Neuron (in vitro differentiated cells): ENCODE measurements around the gene RBBP7.

Experiments
- H2AFZ ChIP-seq: one replicate; pipeline ENCODE4 v1.6.1; 2013; ENCODE audit warnings: low read depth, mild to moderate bottlenecking, inconsistent platforms, low read length, moderate library complexity
- H3K27me3 ChIP-seq: one replicate; pipeline ENCODE4 v1.6.1; 2013; ENCODE audit warnings: low read length; ENCODE audit not compliant: insufficient read depth
- H3K36me3 ChIP-seq: one replicate; pipeline ENCODE4 v1.6.1; 2013; ENCODE audit warnings: low read length; ENCODE audit not compliant: insufficient read depth
- H3K4me1 ChIP-seq: one replicate; pipeline ENCODE4 v1.6.1; 2013; ENCODE audit warnings: low read length; ENCODE audit not compliant: insufficient read depth
- H3K4me3 ChIP-seq: 2 replicates; pipeline ENCODE4 v1.5.1; 2013; ENCODE audit warnings: mild to moderate bottlenecking, low read length, moderate library complexity
- H3K9me3 ChIP-seq: one replicate; pipeline ENCODE4 v1.6.1; 2013; ENCODE audit warnings: low read length

RBBP7 gene

DNA sequence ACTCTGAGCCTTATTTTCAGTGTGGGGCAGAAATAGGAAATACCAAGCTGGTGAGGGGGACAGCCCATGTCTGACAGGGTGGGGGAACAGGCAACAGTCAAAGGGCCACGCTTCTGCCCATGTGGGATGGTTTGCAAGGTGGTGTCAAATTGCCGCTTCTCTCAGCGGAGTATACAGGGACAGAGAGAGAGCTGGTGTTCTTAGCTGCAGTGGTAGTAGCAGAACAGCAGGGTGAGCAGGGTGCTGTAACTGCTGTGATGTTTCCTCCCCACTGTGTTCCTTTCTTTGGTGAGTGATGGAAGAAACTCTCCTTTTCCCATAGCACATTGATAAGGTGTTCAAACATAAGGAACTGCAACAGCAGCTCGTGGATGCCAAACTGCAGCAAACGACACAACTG lies 37.9 kb downstream of the RBBP7 start:
- no peaks in the 10 kb centered on the region for H3K27me3 ChIP-seq

DNA sequence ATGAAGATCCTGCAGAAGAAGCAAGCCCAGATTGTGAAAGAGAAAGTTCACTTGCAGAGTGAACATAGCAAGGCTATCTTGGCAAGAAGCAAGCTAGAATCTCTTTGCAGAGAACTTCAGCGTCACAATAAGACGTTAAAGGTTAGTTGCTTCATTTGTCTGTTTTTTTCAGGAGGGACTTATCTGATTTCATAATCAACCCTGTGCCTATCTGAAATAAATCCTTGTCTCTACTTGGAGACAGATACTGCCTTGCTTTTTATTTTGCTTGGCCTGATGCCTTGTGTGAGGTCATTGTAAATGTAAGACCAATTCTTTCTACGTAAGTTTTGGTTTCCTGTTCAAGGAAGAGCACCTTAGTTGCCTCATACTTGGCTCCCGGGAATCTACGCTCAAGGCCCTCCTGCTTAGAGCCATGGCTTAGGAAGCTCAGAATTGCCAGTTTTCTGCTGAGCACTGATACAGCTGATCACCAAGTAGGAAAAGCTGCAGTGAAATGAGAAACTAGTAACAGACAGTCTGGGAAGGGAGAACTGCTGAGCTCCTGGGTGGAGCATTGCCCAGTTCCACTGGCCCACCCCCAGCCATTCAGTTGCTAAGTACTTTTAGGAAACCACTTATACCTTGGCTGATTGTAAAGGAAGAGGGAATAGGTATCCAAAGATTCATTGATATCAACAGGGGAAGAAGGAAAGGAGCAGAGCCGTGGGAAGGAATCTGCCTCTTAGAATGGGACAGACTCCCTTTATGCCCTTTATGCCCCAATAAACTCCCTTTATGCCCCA lies 41.8 kb downstream of the RBBP7 start:
- no peak overlapping the region for H3K4me3 ChIP-seq
- H3K36me3 ChIP-seq = peaks cover 38% of the 10 kb centered on the region

More for the DNA sequence above, 37.9 kb downstream of the RBBP7 start:
- Histone ChIP-seq H3K4me1 (no peaks in the 10 kb centered on the region), H3K4me3 (no peak overlapping the region), H3K9me3 (no peaks in the 10 kb centered on the region), H2AFZ (no peak overlapping the region), H3K36me3 (peaks cover 57% of the 10 kb centered on the region)

GRCh38 chrX:16827225-16827624 lies 42.9 kb downstream of the RBBP7 start:
- H2AFZ ChIP-seq = no peak overlapping the region
- no peaks in the 10 kb centered on the region for H3K9me3 ChIP-seq
- H3K4me1 ChIP-seq = no peaks in the 10 kb centered on the region
- H3K36me3 ChIP-seq = peaks cover 34% of the 10 kb centered on the region
- H3K4me3 ChIP-seq = no peak overlapping the region
- no peaks in the 10 kb centered on the region for H3K27me3 ChIP-seq

More for the DNA sequence above, 41.8 kb downstream of the RBBP7 start:
- no peaks in the 10 kb centered on the region for H3K9me3 ChIP-seq
- H3K4me1 ChIP-seq = no peaks in the 10 kb centered on the region
- no peaks in the 10 kb centered on the region for H3K27me3 ChIP-seq
- no peak overlapping the region for H2AFZ ChIP-seq

DNA sequence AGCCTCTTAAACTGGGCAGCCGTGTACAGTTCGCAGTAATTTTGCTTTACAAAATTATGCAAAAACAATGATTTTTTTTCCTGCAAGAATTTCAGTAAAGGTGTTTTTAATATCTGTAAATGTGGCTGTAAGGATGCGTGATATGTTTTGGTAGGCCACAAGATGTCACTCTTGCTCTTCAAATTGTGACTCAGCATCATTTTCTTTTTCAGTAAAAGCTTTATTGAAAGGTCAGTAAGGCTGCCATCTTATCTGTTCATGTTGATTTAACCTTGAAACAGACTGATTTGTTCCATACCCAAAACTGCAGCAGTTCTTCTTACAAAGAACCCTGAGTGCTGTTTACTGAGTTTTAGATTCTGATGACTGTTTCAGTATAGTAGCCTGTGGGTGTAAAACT lies 44.0 kb downstream of the RBBP7 start:
- Histone ChIP-seq H3K27me3 (no peaks in the 10 kb centered on the region), H2AFZ (no peak overlapping the region), H3K4me3 (no peak overlapping the region), H3K4me1 (no peaks in the 10 kb centered on the region), H3K36me3 (peaks cover 30% of the 10 kb centered on the region), H3K9me3 (no peaks in the 10 kb centered on the region)

GRCh38 chrX:16825264-16826035 lies 44.7 kb downstream of the RBBP7 start:
- Histone ChIP-seq H2AFZ (no peak overlapping the region), H3K36me3 (peaks cover 29% of the 10 kb centered on the region), H3K27me3 (no peaks in the 10 kb centered on the region), H3K4me1 (no peaks in the 10 kb centered on the region), H3K9me3 (no peaks in the 10 kb centered on the region), H3K4me3 (no peak overlapping the region)

DNA sequence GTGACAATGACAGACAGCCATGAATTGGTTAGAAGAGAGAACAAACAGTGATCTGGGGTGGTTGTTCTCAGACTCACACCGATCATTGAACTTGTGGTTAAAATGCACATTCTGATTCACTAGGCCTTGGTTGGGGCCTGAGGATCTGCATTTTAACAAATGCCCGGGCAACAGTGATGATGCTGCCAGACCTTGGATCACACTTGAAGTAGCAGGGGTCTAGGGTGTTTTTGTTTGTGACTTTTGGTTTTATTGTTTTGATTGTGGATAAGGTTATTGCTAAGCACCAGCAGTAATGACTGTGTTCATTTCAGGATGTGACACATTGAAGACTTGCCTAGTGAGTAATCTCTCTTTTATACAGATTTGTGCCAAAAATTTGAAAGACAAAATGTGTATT lies 47.4 kb downstream of the RBBP7 start:
- no peak overlapping the region for H2AFZ ChIP-seq
- H3K4me1 ChIP-seq = no peaks in the 10 kb centered on the region
- H3K4me3 ChIP-seq = no peak overlapping the region
- no peaks in the 10 kb centered on the region for H3K9me3 ChIP-seq
- no peaks in the 10 kb centered on the region for H3K27me3 ChIP-seq
- H3K36me3 ChIP-seq = peaks cover 27% of the 10 kb centered on the region

DNA sequence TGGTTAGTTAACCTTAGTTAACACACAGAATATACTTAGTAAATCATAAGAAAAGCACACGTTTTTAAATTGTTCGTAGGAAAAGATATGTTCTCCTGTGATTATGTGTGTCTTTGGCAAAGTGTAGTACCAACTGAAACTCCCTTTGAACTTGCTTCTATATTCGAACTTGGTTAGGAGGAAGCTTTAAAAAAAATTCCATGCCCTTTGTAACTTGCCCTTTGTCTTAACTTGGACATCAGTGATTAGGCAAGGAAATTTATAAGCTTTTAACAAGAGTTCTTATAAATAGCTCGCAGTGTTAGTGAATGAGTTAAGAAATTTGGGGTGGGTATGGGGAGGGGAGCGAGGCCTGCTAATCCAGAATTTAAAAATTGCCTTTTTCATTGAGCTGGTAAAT lies 50.5 kb downstream of the RBBP7 start:
- Histone ChIP-seq H3K4me1 (no peaks in the 10 kb centered on the region), H3K27me3 (no peaks in the 10 kb centered on the region), H3K4me3 (no peak overlapping the region), H2AFZ (no peak overlapping the region), H3K36me3 (peaks cover 24% of the 10 kb centered on the region), H3K9me3 (no peaks in the 10 kb centered on the region)

DNA sequence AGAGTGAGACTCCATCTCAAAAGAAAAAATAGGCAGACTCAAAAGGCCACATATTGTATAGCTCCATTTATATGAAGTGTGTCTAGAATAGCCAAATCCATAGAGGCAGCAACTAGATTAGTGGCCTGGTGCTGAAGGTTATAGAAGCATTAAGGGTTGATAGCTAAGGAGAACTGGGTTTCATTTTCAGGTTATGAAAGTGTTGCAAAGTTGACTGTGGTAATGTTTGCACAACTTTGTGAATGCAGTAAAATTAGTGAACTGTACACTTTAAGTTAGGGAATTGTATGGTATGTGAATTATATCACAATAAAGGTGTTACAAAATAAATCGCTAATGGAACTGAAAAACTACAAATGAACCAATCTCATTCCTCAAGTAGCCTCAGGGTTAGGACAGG lies 55.6 kb downstream of the RBBP7 start:
- Histone ChIP-seq H3K9me3 (no peaks in the 10 kb centered on the region), H2AFZ (no peak overlapping the region), H3K36me3 (peaks cover 8% of the 10 kb centered on the region), H3K27me3 (no peaks in the 10 kb centered on the region), H3K4me1 (no peaks in the 10 kb centered on the region), H3K4me3 (no peak overlapping the region)

- no peaks in the 10 kb centered on the region for H3K9me3 ChIP-seq
- no peak overlapping the region for H2AFZ ChIP-seq
- H3K4me1 ChIP-seq = no peaks in the 10 kb centered on the region
- H3K36me3 ChIP-seq = no peaks in the 10 kb centered on the region
- H3K4me3 ChIP-seq = no peak overlapping the region
- H3K27me3 ChIP-seq = no peaks in the 10 kb centered on the region
These were observed 62.1 kb downstream of the RBBP7 start for GRCh38 chrX:16807976-16808542.

- Histone ChIP-seq H3K4me3 (no peak overlapping the region), H3K4me1 (no peaks in the 10 kb centered on the region), H3K9me3 (no peaks in the 10 kb centered on the region), H3K27me3 (no peaks in the 10 kb centered on the region), H3K36me3 (peaks cover 3% of the 10 kb centered on the region), H2AFZ (no peak overlapping the region)
These were observed 62.6 kb downstream of the RBBP7 start for GRCh38 chrX:16807548-16807947.

DNA sequence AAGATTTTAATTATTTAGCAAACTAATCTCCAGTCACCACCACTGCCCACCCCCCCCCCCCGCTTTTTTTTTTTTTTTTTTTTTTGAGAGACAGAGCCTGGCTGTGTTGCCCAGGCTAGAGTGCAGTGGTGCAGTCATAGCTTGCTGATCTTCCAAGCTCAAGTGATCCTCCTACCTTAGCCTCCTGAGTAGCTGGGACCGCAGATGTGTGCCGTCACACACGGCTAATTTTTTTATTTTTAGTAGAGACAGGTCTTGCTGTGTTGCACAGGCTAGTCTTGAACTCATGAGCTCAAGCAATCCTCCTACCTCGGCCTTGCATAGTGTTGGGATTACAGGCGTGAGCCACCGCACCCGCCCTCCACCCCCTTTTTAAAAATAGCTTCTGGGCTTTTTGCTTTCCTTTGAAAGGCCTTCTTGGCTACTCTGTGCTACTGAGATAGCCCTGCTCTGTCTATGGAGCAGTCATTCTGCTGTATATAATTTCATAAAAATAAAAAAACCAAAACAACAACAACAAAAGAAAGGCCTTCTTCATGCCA lies 65.2 kb downstream of the RBBP7 start:
- Histone ChIP-seq H2AFZ (no peak overlapping the region), H3K4me3 (no peak overlapping the region), H3K27me3 (no peaks in the 10 kb centered on the region), H3K9me3 (no peaks in the 10 kb centered on the region), H3K4me1 (no peaks in the 10 kb centered on the region), H3K36me3 (peaks cover 3% of the 10 kb centered on the region)

GRCh38 chrX:16797841-16798240 lies 72.3 kb downstream of the RBBP7 start:
- no peaks in the 10 kb centered on the region for H3K4me1 ChIP-seq
- no peaks in the 10 kb centered on the region for H3K27me3 ChIP-seq
- H3K9me3 ChIP-seq = no peaks in the 10 kb centered on the region
- H2AFZ ChIP-seq = no peak overlapping the region
- H3K4me3 ChIP-seq = no peak overlapping the region
- peaks cover 23% of the 10 kb centered on the region for H3K36me3 ChIP-seq

GRCh38 chrX:16797358-16797757 lies 72.8 kb downstream of the RBBP7 start:
- H3K9me3 ChIP-seq = no peaks in the 10 kb centered on the region
- H3K4me3 ChIP-seq = no peak overlapping the region
- peaks cover 23% of the 10 kb centered on the region for H3K36me3 ChIP-seq

More at GRCh38 chrX:16797358-16797757, 72.8 kb downstream of the RBBP7 start:
- Histone ChIP-seq H3K4me1 (no peaks in the 10 kb centered on the region), H2AFZ (no peak overlapping the region), H3K27me3 (no peaks in the 10 kb centered on the region)
